Gastroesophageal sphincter (tissue), 4 donors: ENCODE results near the gene CISD3. TPM values are rescaled to one million over a fixed set of nuclear protein-coding genes. Genes with fewer than 3 reads are reported as not detected.

Experiments used
- ATAC-seq: fragments of 150-250 bp; one replicate; pipeline ENCODE4 v1.9.1; 2016; ENCODE audit warnings: mild to moderate bottlenecking, moderate library complexity
- H3K27ac ChIP-seq, 4 donors: fragments of 200-600 bp; sonication (generic) in 3 of 4; 1 replicate in 3 of 4; 2 replicates in 1 of 4; pipeline ENCODE4 v1.5.1; 2016 to 2019
- H3K27me3 ChIP-seq: fragments of 200-600 bp; sonication (generic); one replicate; pipeline ENCODE4 v1.5.1; 2019
- H3K36me3 ChIP-seq, 2 donors: fragments of 200-600 bp; sonication (generic); one replicate each; pipeline ENCODE4 v1.5.1; 2019; ENCODE audit warnings: control low read depth in 1 of 2
- H3K4me1 ChIP-seq, 3 donors: fragments of 200-600 bp; sonication (generic); 1 replicate in 2 of 3; 2 replicates in 1 of 3; pipeline ENCODE4 v1.5.1; 2016 to 2019; ENCODE audit warnings: control low read depth in 2 of 3
- H3K4me3 ChIP-seq, 2 donors: fragments of 200-600 bp; sonication (generic); one replicate each; pipeline ENCODE4 v1.5.1; 2019; ENCODE audit warnings: mild to moderate bottlenecking in 1 of 2, moderate library complexity in 1 of 2
- H3K9me3 ChIP-seq, 3 donors: fragments of 200-600 bp; sonication (generic); one replicate each; pipeline ENCODE4 v1.5.1; 2017 to 2019; ENCODE audit warnings: control low read depth in 2 of 3
- CTCF ChIP-seq, 4 experiments: fragments of 200-600 bp in 2 of 4; fragments of 450-650 bp in 2 of 4; sonication (generic) in 1 of 4; IDR thresholded peaks; one replicate each; pipeline ENCODE4 v1.5.1; 2017 to 2019; ENCODE audit warnings: antibody characterized with exemption in 4 of 4, mild to moderate bottlenecking in 2 of 4, moderate library complexity in 2 of 4
- EP300 ChIP-seq: sonication (generic); formaldehyde crosslinking; IDR thresholded peaks from one replicate; pipeline ENCODE4 v1.6.1; 2017; ENCODE audit warnings: antibody characterized with exemption, mild to moderate bottlenecking
- POLR2A ChIP-seq, 2 donors: fragments of 450-650 bp; IDR thresholded peaks; one replicate each; pipeline ENCODE4 v1.6.1; 2017; ENCODE audit warnings: antibody characterized with exemption in 2 of 2, mild to moderate bottlenecking in 2 of 2, moderate library complexity in 1 of 2
- POLR2AphosphoS5 ChIP-seq: sonication (generic); formaldehyde crosslinking; IDR thresholded peaks from one replicate; pipeline ENCODE4 v1.6.1; 2017; ENCODE audit warnings: antibody characterized with exemption
- WGBS, 2 donors: methylation state at CpG; one replicate each; pipeline ENCODE4 v1.1.5; 2018; ENCODE audit warnings: low coverage in 1 of 2; 5-methylcytosine and 5-hydroxymethylcytosine counted together
- total RNA-seq, 4 donors: library from RNA; depleted of rRNA; stranded (reverse); fragments of >200 nt; gene quantifications; one replicate each; pipeline ENCODE4 v1.1.0, GENCODE V29; 2016

Gene CISD3
- total RNA-seq, 4 donors from 2014 or later: 8.5 to 14.9 (median 11.1) TPM

- WGBS, 2 donors: 67 to 87% methylated on average over 1 to 4 of the region's 4 CpGs
- no peak for TF ChIP-seq CTCF (IDR thresholded peaks at IDR 0.05)
- no peak for TF ChIP-seq EP300
- Histone ChIP-seq H3K9me3 (no peaks in the 10 kb centered on the region), H3K36me3 (no peaks in the 10 kb centered on the region), H3K27me3 (no peaks in the 10 kb centered on the region), H3K27ac (no peak overlapping the region), H3K4me1 (peaks cover 0 to 29% (median 14%) of the 10 kb centered on the region in 3 donors), H3K4me3 (no peak overlapping the region)
- no peak for ATAC-seq
These were observed 39.0 kb upstream of the CISD3 start for GRCh38 chr17:38691154-38691553.

- Histone ChIP-seq H3K4me1 (peaks cover 0 to 29% (median 14%) of the 10 kb centered on the region in 3 donors), H3K27ac (peak overlapping the region; percentile 47 to 89 (median 82)), H3K27me3 (no peaks in the 10 kb centered on the region), H3K36me3 (no peaks in the 10 kb centered on the region), H3K9me3 (no peaks in the 10 kb centered on the region), H3K4me3 (no peak overlapping the region)
- peak; percentile 85 for TF ChIP-seq POLR2AphosphoS5
- TF ChIP-seq POLR2A (IDR thresholded peaks at IDR 0.05): peak in 1 of 2 donors; percentile 10
- peak in 1 of 4 experiments; percentile 20 for TF ChIP-seq CTCF (IDR thresholded peaks at IDR 0.05)
- no peak for TF ChIP-seq EP300
- ATAC-seq: peak; percentile 97
- WGBS, 2 donors: 7 to 12% methylated on average over 4 to 12 of the region's 12 CpGs
These were observed 36.3 kb upstream of the CISD3 start for GRCh38 chr17:38693700-38694329.

GRCh38 chr17:38697061-38697820 is 32.9 kb upstream of the CISD3 start:
- 81 to 84% methylated on average over 4 of the region's 4 CpGs for WGBS, 2 donors
- Histone ChIP-seq H3K9me3 (no peaks in the 10 kb centered on the region), H3K27me3 (no peaks in the 10 kb centered on the region), H3K36me3 (no peaks in the 10 kb centered on the region), H3K4me3 (no peak overlapping the region), H3K27ac (no peak overlapping the region), H3K4me1 (peaks cover 0 to 36% (median 16%) of the 10 kb centered on the region in 3 donors)
- no peak for ATAC-seq
- TF ChIP-seq POLR2A (IDR thresholded peaks at IDR 0.05) (no peak), EP300 (no peak), CTCF (IDR thresholded peaks at IDR 0.05) (no peak)

- 86 to 90% methylated on average over 3 to 4 of the region's 5 CpGs for WGBS, 2 donors
- H3K27ac ChIP-seq: no peak overlapping the region
- peaks cover 0 to 38% (median 12%) of the 10 kb centered on the region in 3 donors for H3K4me1 ChIP-seq
- no peaks in the 10 kb centered on the region for H3K36me3 ChIP-seq
- no peak overlapping the region for H3K4me3 ChIP-seq
- TF ChIP-seq POLR2AphosphoS5: no peak
- TF ChIP-seq CTCF (IDR thresholded peaks at IDR 0.05): no peak
- TF ChIP-seq POLR2A (IDR thresholded peaks at IDR 0.05): no peak
- no peak for TF ChIP-seq EP300
- no peak for ATAC-seq
- H3K9me3 ChIP-seq: no peaks in the 10 kb centered on the region
- no peaks in the 10 kb centered on the region for H3K27me3 ChIP-seq
These were observed 31.4 kb upstream of the CISD3 start for GRCh38 chr17:38698760-38699159.
